Right hindlimb (tissue), 1 donor: ENCODE data around the gene CCDC157.
"Not testable (repeated sequence)": the region's sequence is repeated elsewhere in the genome, so short reads cannot be mapped to it uniquely, and the experiment has no call there.

ENCODE experiments used
- DNase-seq: peaks from one replicate; pipeline ENCODE4 v3.0.0-alpha.2; 2018

The CCDC157 gene

GRCh38 chr22:30326255-30326705 is 30.5 kb upstream of the CCDC157 start:
- DNase-seq, result peak; percentile 53

- peak; percentile 92 for DNase-seq
Measured at GRCh38 chr22:30326706-30327362, 30.0 kb upstream of the CCDC157 start, which contains the start of gene TBC1D10A. TBC1D10A (minus strand) TSS chr22:30326941; CDS start chr22:30326881, 60 bp downstream.

DNA sequence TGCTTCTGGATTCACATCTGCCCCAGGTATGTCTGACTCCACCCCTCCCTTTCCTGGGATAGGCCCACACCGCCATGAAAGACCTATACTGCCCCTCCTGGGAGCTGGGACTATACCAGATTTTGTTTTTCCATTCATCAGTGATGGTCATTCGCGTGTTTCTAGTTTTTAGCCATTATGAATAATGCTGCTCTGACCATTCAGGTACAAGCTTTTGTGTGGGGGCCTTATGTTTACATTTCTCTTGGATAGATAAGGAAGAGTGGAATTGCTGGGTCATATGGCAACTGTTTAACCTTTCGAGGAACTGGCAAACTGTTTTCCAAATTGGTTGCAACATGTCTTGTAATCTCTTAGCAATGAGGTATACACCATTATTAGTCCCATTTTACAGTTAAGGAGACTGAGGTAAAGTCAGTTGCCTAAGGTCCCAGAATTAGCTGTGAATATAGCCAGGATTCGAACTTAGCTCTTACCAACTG is 28.9 kb upstream of the CCDC157 start:
- DNase-seq, result no peak

DNA sequence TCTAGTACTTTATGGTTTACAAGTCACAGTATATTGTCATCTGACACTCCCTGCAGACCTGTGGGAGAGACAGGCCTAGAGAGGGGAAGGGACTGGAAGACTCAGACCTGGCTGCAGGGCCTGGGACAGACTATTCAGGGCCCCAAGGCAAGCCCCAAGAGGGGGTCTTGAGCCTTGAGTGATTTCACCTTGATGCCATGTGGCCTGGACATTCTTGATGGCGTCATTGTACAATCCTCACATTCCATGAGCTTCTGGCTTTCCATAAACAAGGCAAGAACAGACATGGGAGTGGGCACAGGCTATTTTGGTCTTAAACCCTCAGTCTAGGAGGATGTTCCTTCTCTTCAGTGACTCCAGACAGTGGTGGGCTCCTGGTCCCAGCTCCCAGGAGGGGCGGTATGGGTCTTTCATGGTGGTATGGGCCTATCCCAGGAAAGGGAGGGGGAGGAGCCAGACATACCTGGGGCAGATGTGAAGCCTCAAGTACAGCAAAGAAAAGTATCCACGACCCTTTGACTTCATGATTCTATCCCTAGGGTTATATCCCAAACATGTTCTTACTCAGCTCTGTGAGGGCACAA is 28.2 kb upstream of the CCDC157 start:
- no peak for DNase-seq

GRCh38 chr22:30332551-30332950 is 24.3 kb upstream of the CCDC157 start:
- DNase-seq, result no peak

DNA sequence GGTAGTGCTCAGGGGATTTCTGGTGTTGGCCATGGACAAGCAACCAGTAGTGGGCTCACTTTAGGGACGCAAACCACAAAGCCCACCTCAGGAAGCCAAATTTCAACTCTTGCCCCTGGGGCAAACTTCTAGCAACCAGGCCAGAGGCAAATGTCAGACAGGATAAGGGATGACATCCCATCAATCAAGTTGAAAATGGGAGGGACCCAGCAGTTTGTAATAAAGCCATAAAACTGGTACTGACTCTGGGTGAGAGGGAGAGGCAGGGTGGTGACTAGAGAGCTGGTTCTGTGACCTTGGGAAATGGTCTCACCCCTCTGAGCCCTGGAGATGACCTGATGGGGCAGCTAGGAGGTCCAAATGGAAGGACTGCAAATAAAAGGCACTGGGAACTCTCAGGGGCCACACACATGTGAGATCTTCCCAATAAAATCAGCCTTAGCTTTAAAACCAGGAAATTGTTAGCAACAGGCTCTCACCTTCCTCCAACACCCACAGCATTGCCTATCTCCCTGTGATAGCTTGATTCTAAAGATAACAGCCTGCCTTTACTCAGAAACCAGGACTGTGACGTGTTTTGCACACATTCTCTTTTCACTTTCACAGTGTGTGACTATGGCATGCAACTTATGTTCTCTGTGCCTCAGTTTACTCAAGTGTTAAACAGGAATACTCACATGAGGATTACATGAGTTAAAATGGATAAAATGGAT is 23.7 kb upstream of the CCDC157 start:
- DNase-seq, result no peak

DNA sequence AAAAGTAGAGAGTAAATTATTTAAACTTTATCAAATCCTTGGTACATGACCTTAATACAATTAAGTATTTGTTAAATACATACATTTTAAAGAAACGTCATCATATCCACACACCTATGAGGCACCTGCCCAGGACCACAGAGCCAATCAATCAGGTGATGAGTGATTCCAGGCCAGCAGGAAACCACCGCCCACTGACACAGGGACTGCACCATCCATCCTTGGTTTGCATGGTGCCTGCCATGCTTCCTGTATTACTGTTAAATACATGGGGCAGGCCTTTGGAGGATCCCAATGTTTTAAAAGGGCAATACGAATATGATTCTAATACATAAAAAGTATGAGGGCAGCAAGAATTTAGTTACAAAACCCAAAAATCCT is 23.1 kb upstream of the CCDC157 start:
- no peak for DNase-seq

DNA sequence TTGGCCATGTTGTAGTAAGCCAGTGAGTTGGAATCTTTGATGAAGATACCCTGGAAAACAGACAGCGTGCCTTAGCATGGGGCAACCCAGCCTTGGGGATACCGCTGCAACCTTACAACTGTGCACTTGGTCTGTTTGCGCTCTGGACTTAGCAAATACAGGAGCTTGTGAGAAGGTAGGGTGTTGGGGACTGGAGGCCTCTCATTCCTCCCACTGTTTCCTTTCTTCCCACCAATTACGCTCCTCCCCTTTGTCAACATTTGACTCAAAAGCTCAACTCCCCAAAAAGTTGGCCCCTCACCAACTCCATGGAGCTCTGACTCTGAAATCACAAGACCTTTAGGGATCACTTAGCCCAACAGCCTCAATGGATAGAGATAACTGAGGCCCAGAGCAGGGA is 22.2 kb upstream of the CCDC157 start:
- no peak for DNase-seq

DNA sequence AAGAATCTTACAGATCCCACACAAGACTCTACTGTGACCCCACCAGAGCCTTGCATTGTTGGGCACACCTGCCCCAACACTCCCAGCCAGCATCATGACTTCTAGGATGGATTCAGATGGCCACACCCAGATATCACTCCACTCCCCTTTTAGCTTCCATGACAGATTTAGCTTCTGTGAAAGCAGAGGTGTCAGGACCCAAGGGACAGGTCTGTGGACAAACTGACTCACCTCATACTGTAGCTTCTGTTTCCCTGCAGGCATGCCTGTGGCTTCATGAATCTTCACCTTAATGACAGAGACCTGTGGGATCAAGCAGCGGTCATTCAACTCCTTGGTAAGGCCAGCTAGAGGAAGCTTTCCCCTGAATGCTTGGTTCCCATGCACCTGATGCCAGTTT is 21.6 kb upstream of the CCDC157 start:
- DNase-seq, result no peak

DNA sequence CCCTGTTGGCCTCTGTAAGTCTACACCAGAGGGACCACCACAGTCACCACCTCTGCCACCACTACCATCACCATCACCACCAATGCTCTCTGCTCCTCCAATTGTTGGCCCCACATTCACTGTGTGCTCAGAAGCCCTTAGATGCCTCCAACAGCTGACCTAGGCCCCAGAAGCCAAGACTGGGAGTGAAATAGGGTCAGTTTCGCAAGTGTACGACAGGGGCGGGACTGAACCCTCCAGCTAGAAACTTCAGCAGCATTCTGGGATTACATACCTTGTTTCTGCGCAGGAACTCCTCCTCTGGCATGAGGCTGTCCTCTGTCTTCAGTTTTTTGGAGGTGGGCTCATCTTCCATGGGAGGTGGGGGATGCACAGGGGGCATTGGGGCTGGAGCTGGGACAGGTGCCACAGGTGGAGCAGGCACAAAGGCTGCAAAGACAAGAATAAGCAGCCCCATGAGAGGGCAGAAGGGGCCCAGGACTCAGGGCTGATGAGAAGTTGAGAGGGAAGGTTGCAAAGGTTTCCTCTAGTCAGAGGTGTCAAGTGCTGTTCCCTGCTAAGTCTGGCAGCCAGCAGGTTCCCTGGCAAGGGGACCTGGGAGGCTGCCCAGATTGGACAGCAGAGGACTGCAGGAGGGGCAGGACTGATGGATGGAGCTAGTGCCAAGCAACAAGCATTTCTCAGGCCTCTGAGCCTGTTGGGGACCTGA is 19.9 kb upstream of the CCDC157 start:
- no peak for DNase-seq

- no peak for DNase-seq
Measured at GRCh38 chr22:30337461-30337778, 19.4 kb upstream of the CCDC157 start.

GRCh38 chr22:30338341-30338740 is 18.5 kb upstream of the CCDC157 start:
- not testable (repeated sequence) for DNase-seq

- no peak for DNase-seq
Measured at GRCh38 chr22:30338802-30339201, 18.0 kb upstream of the CCDC157 start.

- DNase-seq, result peak; percentile 67
Measured at GRCh38 chr22:30340911-30341685, 15.7 kb upstream of the CCDC157 start.

- DNase-seq, result no peak
Measured at GRCh38 chr22:30344447-30345200, 12.2 kb upstream of the CCDC157 start.

DNA sequence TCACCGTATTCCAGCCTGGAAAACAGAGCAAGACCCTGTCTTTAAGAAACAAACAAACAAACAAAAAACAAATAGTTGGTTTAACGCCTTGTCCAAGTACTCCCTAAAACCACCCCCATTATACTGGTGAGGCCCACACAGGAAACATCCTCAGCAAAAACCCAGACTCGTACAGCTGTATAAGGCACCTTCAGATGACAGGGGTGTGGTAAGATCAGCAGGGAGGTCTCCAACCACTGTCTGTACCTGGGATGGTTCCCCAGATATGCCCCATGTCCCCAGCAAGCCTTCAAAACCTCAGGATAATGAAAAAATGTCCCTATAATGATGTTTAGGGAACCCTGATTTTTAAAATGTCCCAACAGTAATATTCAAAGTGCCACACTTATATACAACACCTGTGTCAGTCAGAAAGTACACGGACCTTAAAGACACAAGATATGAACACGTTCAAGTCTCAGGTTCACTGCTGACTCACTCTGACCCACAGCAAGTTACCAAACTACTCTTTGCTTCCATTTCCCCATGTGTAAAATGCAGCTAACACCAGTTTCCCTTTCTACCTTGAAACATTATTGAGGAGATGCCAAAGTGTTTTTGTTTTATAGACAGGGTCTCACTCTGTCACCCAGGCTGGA is 9.4 kb upstream of the CCDC157 start:
- DNase-seq, result no peak

- no peak for DNase-seq
Measured at GRCh38 chr22:30348404-30348803, 8.4 kb upstream of the CCDC157 start.

- DNase-seq, result no peak
Measured at GRCh38 chr22:30348809-30349208, 8.0 kb upstream of the CCDC157 start.

DNA sequence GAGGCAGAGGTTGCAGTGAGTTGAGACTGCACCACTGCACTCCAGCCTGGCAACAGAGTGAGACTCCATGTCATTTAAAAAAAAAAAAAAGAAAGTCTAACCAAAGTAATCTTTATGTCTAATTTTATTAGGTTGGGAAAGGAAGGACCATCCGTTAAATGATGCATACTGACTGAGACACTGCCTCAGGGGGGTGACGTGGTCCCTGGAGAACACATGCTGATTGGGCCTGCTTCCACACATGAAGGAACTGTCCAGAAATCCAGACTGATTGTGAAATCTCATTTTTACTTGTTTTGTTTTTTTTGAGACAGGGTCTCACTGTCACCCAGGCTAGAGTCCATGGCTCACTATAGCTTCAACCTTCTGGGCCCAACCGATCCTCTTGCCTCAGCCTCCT is 5.6 kb upstream of the CCDC157 start:
- no peak for DNase-seq

- no peak for DNase-seq
Measured at GRCh38 chr22:30354644-30355043, 2.2 kb upstream of the CCDC157 start.

DNA sequence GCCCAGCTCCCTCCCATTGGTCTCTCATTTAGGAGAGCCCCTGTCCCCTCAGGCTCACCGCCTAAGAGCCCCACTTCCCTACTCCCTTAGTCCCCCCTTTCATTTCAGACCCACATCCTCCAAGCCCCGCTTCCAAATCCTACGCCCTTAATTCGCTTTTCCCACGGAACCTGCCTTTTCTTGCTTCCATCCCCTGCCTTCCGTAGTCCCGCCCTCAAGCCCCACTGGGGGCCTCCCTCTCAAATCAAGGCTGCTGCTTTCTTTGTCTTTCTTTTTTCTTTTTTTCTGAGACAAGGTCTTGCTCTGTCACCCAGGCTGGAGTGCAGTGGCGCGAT is 396 bp downstream of the CCDC157 start:
- no peak for DNase-seq
